Fibroblast of lung (primary cell): Measurements from ENCODE around the gene FGFR2. TPM values are rescaled to one million over a fixed set of nuclear protein-coding genes. Genes with fewer than 3 reads are reported as not detected.

ENCODE experiments used
- DNase-seq, 2 donors: peaks; one replicate each; pipeline versions ENCODE4 v3.0.0 to v3.0.0-alpha.2; 2010; ENCODE audit warnings: low read depth in 2 of 2
- H2AFZ ChIP-seq: 2 replicates; pipeline ENCODE4 v1.5.1; 2012; ENCODE audit warnings: low read length, control low read depth, inconsistent platforms
- H3K27ac ChIP-seq: 2 replicates; pipeline ENCODE4 v1.5.1; 2011; ENCODE audit warnings: low read length, control low read depth; ENCODE audit not compliant: insufficient read depth
- H3K27me3 ChIP-seq: 2 replicates; pipeline ENCODE4 v1.5.1; 2011; ENCODE audit warnings: mild to moderate bottlenecking, low read length; ENCODE audit not compliant: control insufficient read depth, insufficient read depth
- H3K36me3 ChIP-seq: 2 replicates; pipeline ENCODE4 v1.5.1; 2011; ENCODE audit warnings: low read length; ENCODE audit not compliant: control insufficient read depth, insufficient read depth
- H3K4me1 ChIP-seq: 2 replicates; pipeline ENCODE4 v1.5.1; 2011; ENCODE audit warnings: low read length; ENCODE audit not compliant: control insufficient read depth, insufficient read depth; ENCODE audit errors: extremely low read depth
- H3K4me2 ChIP-seq: 2 replicates; pipeline ENCODE4 v1.5.1; 2011; ENCODE audit warnings: low read length, control low read depth; ENCODE audit not compliant: insufficient read depth; ENCODE audit errors: extremely low read depth
- H3K4me3 ChIP-seq, 4 experiments: fragments of 200-600 bp in 1 of 4; sonication (generic) in 1 of 4; replicated peaks in 1 of 4; 2 replicates each; pipeline ENCODE4 v1.5.1; 2011 to 2016; ENCODE audit warnings: low read length in 4 of 4, low read depth in 3 of 4, mild to moderate bottlenecking in 3 of 4, control low read depth in 2 of 4, inconsistent platforms in 1 of 4, mixed read lengths in 1 of 4; ENCODE audit not compliant: insufficient read depth in 1 of 4; ENCODE audit errors: control extremely low read depth in 1 of 4
- H3K79me2 ChIP-seq: 2 replicates; pipeline ENCODE4 v1.5.1; 2012; ENCODE audit warnings: mild to moderate bottlenecking, low read length, inconsistent platforms; ENCODE audit not compliant: control insufficient read depth, insufficient read depth
- H3K9ac ChIP-seq: 2 replicates; pipeline ENCODE4 v1.5.1; 2011; ENCODE audit warnings: mild to moderate bottlenecking, low read length, control low read depth; ENCODE audit not compliant: insufficient read depth
- H3K9me3 ChIP-seq: 2 replicates; pipeline ENCODE4 v1.5.1; 2012; ENCODE audit warnings: low read depth, low read length; ENCODE audit not compliant: control insufficient read depth, insufficient read depth
- H4K20me1 ChIP-seq: 2 replicates; pipeline ENCODE4 v1.5.1; 2011; ENCODE audit warnings: low read length; ENCODE audit not compliant: control insufficient read depth, insufficient read depth; ENCODE audit errors: extremely low read depth
- CTCF ChIP-seq, 2 donors: IDR thresholded peaks in 1 of 2; conservative IDR thresholded peaks in 1 of 2; 1 replicate in 1 of 2; 2 replicates in 1 of 2; pipeline ENCODE4 v1.5.1; 2011 to 2012; ENCODE audit warnings: low read length in 2 of 2, control low read depth in 1 of 2, inconsistent platforms in 1 of 2, low read depth in 1 of 2, mild to moderate bottlenecking in 1 of 2
- EZH2 ChIP-seq: IDR thresholded peaks from 2 replicates; pipeline ENCODE4 v1.5.1; 2012; ENCODE audit warnings: low read length, control low read depth, mild to moderate bottlenecking; ENCODE audit errors: missing control alignments
- polyA plus RNA-seq, 2 donors: library from polyadenylated mRNA; depleted of rRNA in 1 of 2; stranded (reverse) in 1 of 2; unstranded in 1 of 2; fragments of >200 nt; gene quantifications; 2 replicates each; pipeline ENCODE4 v1.2.1, GENCODE V29; 2011 to 2012; ENCODE audit warnings: missing spikeins in 1 of 2
- total RNA-seq: library from RNA; depleted of rRNA; stranded (reverse); fragments of >200 nt; gene quantifications from 2 replicates; pipeline ENCODE4 v1.2.1, GENCODE V29; 2014

The FGFR2 gene
- total and polyA plus RNA-seq, 2 donors (not counting 1 experiment from before 2014, with no cell fraction given): 0.10 to 0.17 TPM

- no peaks in the 10 kb centered on the region for H3K36me3 ChIP-seq
- no peak overlapping the region for H3K9ac ChIP-seq
- no peaks in the 10 kb centered on the region for H3K27me3 ChIP-seq
- DNase-seq: no peak
- H3K79me2 ChIP-seq: no peaks in the 10 kb centered on the region
- H3K27ac ChIP-seq: no peak overlapping the region
- H3K4me2 ChIP-seq: no peak overlapping the region
- no peak overlapping the region for H3K4me3 ChIP-seq
- no peak overlapping the region for H2AFZ ChIP-seq
- no peaks in the 10 kb centered on the region for H3K4me1 ChIP-seq
- H4K20me1 ChIP-seq: no peaks in the 10 kb centered on the region
- no peaks in the 10 kb centered on the region for H3K9me3 ChIP-seq
- no peak for TF ChIP-seq CTCF (conservative IDR thresholded peaks at IDR 0.05 in 1 of 2, IDR thresholded peaks at IDR 0.05 in 1 of 2; ENCODE audit: low read depth in 1 of 2, low read length in 2 of 2)
- TF ChIP-seq EZH2: no peak
Observed at GRCh38 chr10:121485436-121486139, 112.7 kb downstream of the FGFR2 start.

GRCh38 chr10:121484816-121485215, 113.4 kb downstream of the FGFR2 start:
- Histone ChIP-seq H3K4me1 (no peaks in the 10 kb centered on the region), H3K4me2 (no peak overlapping the region), H3K4me3 (no peak overlapping the region), H3K9me3 (no peaks in the 10 kb centered on the region), H3K27ac (no peak overlapping the region), H4K20me1 (no peaks in the 10 kb centered on the region), H3K36me3 (no peaks in the 10 kb centered on the region), H3K27me3 (no peaks in the 10 kb centered on the region), H3K79me2 (no peaks in the 10 kb centered on the region), H3K9ac (no peak overlapping the region), H2AFZ (no peak overlapping the region)
- DNase-seq: no peak
- no peak for TF ChIP-seq EZH2
- no peak for TF ChIP-seq CTCF (conservative IDR thresholded peaks at IDR 0.05 in 1 of 2, IDR thresholded peaks at IDR 0.05 in 1 of 2; ENCODE audit: low read depth in 1 of 2, low read length in 2 of 2)

- no peak overlapping the region for H3K9ac ChIP-seq
- H3K79me2 ChIP-seq: no peaks in the 10 kb centered on the region
- no peak overlapping the region for H2AFZ ChIP-seq
- DNase-seq: no peak
- no peak overlapping the region for H3K4me3 ChIP-seq
- H3K9me3 ChIP-seq: no peaks in the 10 kb centered on the region
- H3K27ac ChIP-seq: no peak overlapping the region
- TF ChIP-seq CTCF (conservative IDR thresholded peaks at IDR 0.05 in 1 of 2, IDR thresholded peaks at IDR 0.05 in 1 of 2; ENCODE audit: low read depth in 1 of 2, low read length in 2 of 2) (no peak), EZH2 (no peak)
- H3K4me1 ChIP-seq: no peaks in the 10 kb centered on the region
- H4K20me1 ChIP-seq: no peaks in the 10 kb centered on the region
- no peaks in the 10 kb centered on the region for H3K36me3 ChIP-seq
- H3K27me3 ChIP-seq: no peaks in the 10 kb centered on the region
- H3K4me2 ChIP-seq: no peak overlapping the region
Observed at GRCh38 chr10:121484401-121484800, 113.8 kb downstream of the FGFR2 start.
